Endothelial cell of umbilical vein (primary cell): ENCODE measurements around the gene STX16. TPM values are rescaled to one million over a fixed set of nuclear protein-coding genes. Genes with fewer than 3 reads are reported as not detected.

ENCODE experiments used
- BruUV-seq: library from RNA; stranded (reverse); fragments of 400-500 nt; replicated peaks from 2 replicates; lab custom pipeline; 2021; lab: Mats Ljungman, UMichigan
- CTCF ChIA-PET: fragments of 300-600, 350-600 bp; sonication (Branson Sonifier 250); formaldehyde crosslinking; loops from one replicate; lab custom pipeline; 2021; ENCODE audit warnings: antibody characterized with exemption, inconsistent platforms; lab: Charles Lee
- POLR2A ChIA-PET: fragments of 300-600, 350-600 bp; sonication (Branson Sonifier 250); formaldehyde crosslinking; loops from one replicate; lab custom pipeline; 2021; ENCODE audit warnings: antibody characterized with exemption, inconsistent platforms; lab: Charles Lee
- DNase-seq: peaks from one replicate; pipeline ENCODE4 v3.0.0-alpha.2; 2011; ENCODE audit warnings: low read depth, low spot score
- FAIRE-seq: peaks from 2 replicates; lab custom pipeline; 2011; peaks lifted over from hg19 to GRCh38; lab: Jason Lieb, UNC
- H2AFZ ChIP-seq: 2 replicates; pipeline ENCODE4 v1.6.0; 2012; ENCODE audit warnings: low read depth, low read length, control low read depth, inconsistent platforms
- H3K27ac ChIP-seq: 2 replicates; pipeline ENCODE4 v1.5.1; 2011; ENCODE audit warnings: low read depth, mild to moderate bottlenecking, control low read depth, low read length, moderate library complexity; ENCODE audit not compliant: insufficient read depth
- H3K27me3 ChIP-seq, 2 experiments: 2 replicates each; pipeline versions ENCODE4 v1.6.0 to v1.6.1; 2011; ENCODE audit warnings: low read length in 2 of 2, mixed read lengths in 1 of 2; ENCODE audit not compliant: control insufficient read depth in 2 of 2, insufficient read depth in 2 of 2
- H3K36me3 ChIP-seq, 2 experiments: 2 replicates in 1 of 2; 3 replicates in 1 of 2; pipeline ENCODE4 v1.5.1; 2011; ENCODE audit warnings: low read length in 2 of 2, mild to moderate bottlenecking in 1 of 2, moderate library complexity in 1 of 2; ENCODE audit not compliant: control insufficient read depth in 2 of 2, insufficient read depth in 2 of 2; ENCODE audit errors: extremely low read depth in 1 of 2
- H3K4me1 ChIP-seq: 3 replicates; pipeline ENCODE4 v1.5.1; 2011; ENCODE audit warnings: mild to moderate bottlenecking, low read length; ENCODE audit not compliant: control insufficient read depth, insufficient read depth; ENCODE audit errors: extremely low read depth
- H3K4me2 ChIP-seq: 2 replicates; pipeline ENCODE4 v1.6.1; 2011; ENCODE audit warnings: low read length, control low read depth, mixed read lengths; ENCODE audit not compliant: insufficient read depth
- H3K4me3 ChIP-seq, 3 experiments: fragments of 200-600 bp in 1 of 3; sonication (generic), shearing (Covaris generic) in 1 of 3; replicated peaks in 1 of 3; 2 replicates each; pipeline ENCODE4 v1.5.1; 2011 to 2016; ENCODE audit warnings: control low read depth in 3 of 3, low read length in 3 of 3, mild to moderate bottlenecking in 2 of 3, inconsistent platforms in 1 of 3, low read depth in 1 of 3, moderate library complexity in 1 of 3; ENCODE audit not compliant: insufficient read depth in 1 of 3
- H3K79me2 ChIP-seq: 2 replicates; pipeline ENCODE4 v1.6.0; 2012; ENCODE audit warnings: low read length, inconsistent platforms; ENCODE audit not compliant: control insufficient read depth, insufficient read depth
- H3K9ac ChIP-seq: replicated peaks from 2 replicates; pipeline ENCODE3; 2011; ENCODE audit warnings: low read length, control low read depth; ENCODE audit not compliant: insufficient read depth; ENCODE audit errors: extremely low read depth
- H3K9me1 ChIP-seq: replicated peaks from 3 replicates; pipeline ENCODE4 v1.6.0; 2011; ENCODE audit warnings: mild to moderate bottlenecking, low read length; ENCODE audit not compliant: control insufficient read depth, insufficient read depth; ENCODE audit errors: extremely low read depth
- H3K9me3 ChIP-seq: replicated peaks from 2 replicates; pipeline ENCODE4 v1.5.1; 2012; ENCODE audit warnings: low read length, inconsistent platforms; ENCODE audit not compliant: control insufficient read depth, insufficient read depth
- H4K20me1 ChIP-seq: replicated peaks from 2 replicates; pipeline ENCODE3; 2011; ENCODE audit warnings: mild to moderate bottlenecking, low read length; ENCODE audit not compliant: control insufficient read depth, insufficient read depth; ENCODE audit errors: extremely low read depth
- CTCF ChIP-seq, 2 donors: IDR thresholded peaks; 1 replicate in 1 of 2; 2 replicates in 1 of 2; pipeline ENCODE4 v1.5.1; 2011; ENCODE audit warnings: low read length in 2 of 2, mild to moderate bottlenecking in 2 of 2, moderate library complexity in 2 of 2, control low read depth in 1 of 2, inconsistent platforms in 1 of 2, low read depth in 1 of 2; ENCODE audit not compliant: insufficient read depth in 1 of 2; ENCODE audit errors: extremely low read depth in 1 of 2
- EZH2 ChIP-seq: IDR thresholded peaks from 2 replicates; pipeline ENCODE4 v1.6.1; 2012; ENCODE audit warnings: borderline replicate concordance, low read depth, mild to moderate bottlenecking, moderate library complexity, low read length, inconsistent platforms; ENCODE audit not compliant: severe bottlenecking
- FOS ChIP-seq: IDR thresholded peaks from 2 replicates; pipeline ENCODE4 v1.6.1; 2011; ENCODE audit warnings: mild to moderate bottlenecking, low read length, moderate library complexity, borderline replicate concordance; ENCODE audit not compliant: insufficient read depth
- GATA2 ChIP-seq: IDR thresholded peaks from 2 replicates; pipeline ENCODE4 v1.7.0; 2011; ENCODE audit warnings: low read depth, mild to moderate bottlenecking, moderate library complexity, mixed read lengths, low read length; ENCODE audit not compliant: insufficient read length, insufficient read depth
- JUN ChIP-seq: IDR thresholded peaks from 2 replicates; pipeline ENCODE4 v1.6.1; 2011; ENCODE audit warnings: borderline replicate concordance, low read depth; ENCODE audit not compliant: insufficient read length, insufficient read depth
- MAX ChIP-seq: IDR thresholded peaks from 2 replicates; pipeline ENCODE4 v1.6.1; 2011; ENCODE audit not compliant: insufficient read depth, insufficient read length
- MYC ChIP-seq: IDR thresholded peaks from one replicate; pipeline ENCODE4 v1.6.1; 2011; ENCODE audit warnings: mild to moderate bottlenecking, low read depth, low read length
- POLR2A ChIP-seq: IDR thresholded peaks from 2 replicates; pipeline ENCODE4 v1.6.1; 2012; ENCODE audit warnings: low read depth, mild to moderate bottlenecking, control low read depth, low read length
- POLR2AphosphoS5 ChIP-seq: IDR thresholded peaks from 2 replicates; pipeline ENCODE4 v1.6.1; 2012; ENCODE audit warnings: low read depth, mild to moderate bottlenecking, control low read depth, low read length, moderate library complexity; ENCODE audit not compliant: insufficient read depth
- dilution Hi-C: fragments of 300-500 bp; cut with MboI; formaldehyde crosslinking; loops from one replicate; pipeline ENCODE4 v1.15.0; 2019; ENCODE audit warnings: low sequenced_read_pairs; ENCODE audit not compliant: extremely low pct_ligation_motif_present
- intact Hi-C: fragments of 100-400 bp; cut with micrococcal nuclease; formaldehyde crosslinking; loops from one replicate; pipeline ENCODE4 v1.10.0; 2022
- polyA plus RNA-seq, 4 experiments: library from polyadenylated mRNA; depleted of rRNA in 3 of 4; stranded (reverse) in 3 of 4; unstranded in 1 of 4; fragments of >200 nt; gene quantifications; 2 replicates each; pipeline versions ENCODE4 v1.2.1 to v1.2.3, GENCODE V29; 2011 to 2012; ENCODE audit warnings: missing spikeins in 1 of 4
- total RNA-seq: library from RNA; stranded (reverse); gene quantifications from 2 replicates; pipeline ENCODE4 v1.2.3, GENCODE V29; 2021

The STX16 gene
- total and polyA plus RNA-seq, 2 donors (not counting 3 experiments of a cell fraction or from before 2014, with no cell fraction given), result 43.1 to 63.5 TPM

- Histone ChIP-seq H3K4me1 (peaks cover 14% of the 10 kb centered on the region), H3K9me1 (no peaks in the 10 kb centered on the region), H3K9ac (peak within 1 kb of the TSS; percentile 81), H2AFZ (peak within 1 kb of the TSS; percentile 96), H4K20me1 (no peaks in the 10 kb centered on the region), H3K27ac (peak within 1 kb of the TSS; percentile 79), H3K4me2 (peak within 1 kb of the TSS; percentile 56), H3K27me3 (no peaks in the 10 kb centered on the region), H3K9me3 (no peaks in the 10 kb centered on the region), H3K36me3 (peaks cover 0 to 16% of the 10 kb centered on the region in 2 experiments), H3K4me3 (peak within 1 kb of the TSS in 2 of 3 experiments; percentile 27 to 49), H3K79me2 (peaks cover 4% of the 10 kb centered on the region)
- FAIRE-seq (peak; percentile 48), DNase-seq (peak; percentile 45)
- TF ChIP-seq GATA2, result no peak
- TF ChIP-seq CTCF (IDR thresholded peaks at IDR 0.05; ENCODE audit: extremely low read depth in 1 of 2, insufficient read depth in 1 of 2, low read depth in 1 of 2, low read length in 2 of 2), result no peak
- TF ChIP-seq JUN, result no peak
- no peak for TF ChIP-seq FOS
- no peak for TF ChIP-seq EZH2
- no peak for TF ChIP-seq MAX
- TF ChIP-seq POLR2A, result peak; percentile 45
- no peak for TF ChIP-seq MYC
- peak; percentile 27 for TF ChIP-seq POLR2AphosphoS5
- BruUV-seq, result no TSS peak
- dilution Hi-C loops, result no loop called here
- CTCF ChIA-PET, result interaction anchor here (0.8 to 3.8 kb wide), 3 partner anchors 33 to 212 kb away, joined by 3 to 23 read pairs (median 6); partner anchors contain the start of gene STX16
- POLR2A ChIA-PET, result no interaction called here
- intact Hi-C loops, result loop anchor here (2.0 to 5.0 kb wide), 3 partner anchors 40 to 385 kb away; partner anchors contain the start of gene RAB22A
These were observed 41.6 kb downstream of the STX16 start, which contains the start of gene NPEPL1 for GRCh38 chr20:58692579-58693225. TSS of gene NPEPL1 (plus strand) at chr20:58692800. CDS start at chr20:58692901, 101 bp downstream.
